GM12801 (cell line): ENCODE measurements around the gene PPM1M.

ENCODE experiments used
- CTCF ChIP-seq: IDR thresholded peaks from one replicate; pipeline ENCODE4 v1.5.1; 2011; ENCODE audit warnings: control low read depth; ENCODE audit not compliant: insufficient read length; ENCODE audit errors: extremely low read depth

PPM1M gene

DNA sequence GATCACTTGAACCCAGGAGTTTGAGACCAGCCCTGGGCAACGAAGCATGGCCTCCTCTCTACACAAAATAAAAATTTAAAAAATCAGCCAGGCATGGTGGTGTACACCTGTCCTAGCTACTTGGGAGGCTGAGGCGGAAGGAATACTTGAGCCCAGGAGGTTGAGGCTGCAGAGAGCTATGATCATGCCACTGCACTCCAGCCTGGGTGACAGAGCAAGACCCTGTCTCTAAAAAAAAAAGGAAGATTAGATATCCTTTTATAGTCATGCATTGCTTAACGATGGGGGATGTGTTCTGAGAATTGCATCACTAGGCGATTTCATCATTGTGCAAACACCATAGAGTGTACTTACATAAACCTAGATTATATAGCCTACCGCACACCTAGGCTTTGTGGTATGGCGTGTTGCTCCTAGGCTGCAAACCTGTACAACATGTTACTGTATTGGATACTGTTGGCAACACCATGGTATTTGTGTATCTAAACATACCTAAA is 35.0 kb upstream of the PPM1M start:
- TF ChIP-seq CTCF: no peak

DNA sequence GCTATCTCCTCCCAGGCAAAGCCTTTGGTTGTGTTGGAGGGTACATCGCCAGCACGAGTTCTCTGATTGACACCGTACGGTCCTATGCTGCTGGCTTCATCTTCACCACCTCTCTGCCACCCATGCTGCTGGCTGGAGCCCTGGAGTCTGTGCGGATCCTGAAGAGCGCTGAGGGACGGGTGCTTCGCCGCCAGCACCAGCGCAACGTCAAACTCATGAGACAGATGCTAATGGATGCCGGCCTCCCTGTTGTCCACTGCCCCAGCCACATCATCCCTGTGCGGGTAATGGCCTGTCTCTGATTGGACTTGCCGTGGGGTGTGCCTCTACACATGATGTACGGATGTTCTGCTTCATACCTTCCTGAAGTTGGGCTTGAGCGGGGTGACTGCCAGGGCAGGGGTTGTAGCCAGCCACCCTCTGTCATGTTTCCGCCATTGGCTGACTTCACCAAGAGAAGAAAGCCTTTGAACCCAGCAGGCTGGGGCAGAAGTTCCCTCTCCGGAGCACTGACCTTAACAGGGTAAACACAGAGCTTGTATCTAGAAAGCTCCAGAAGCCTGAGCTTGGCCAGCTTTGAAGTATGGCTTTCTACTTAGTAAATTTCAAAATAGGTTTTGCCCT is 34.2 kb upstream of the PPM1M start:
- TF ChIP-seq CTCF: no peak

DNA sequence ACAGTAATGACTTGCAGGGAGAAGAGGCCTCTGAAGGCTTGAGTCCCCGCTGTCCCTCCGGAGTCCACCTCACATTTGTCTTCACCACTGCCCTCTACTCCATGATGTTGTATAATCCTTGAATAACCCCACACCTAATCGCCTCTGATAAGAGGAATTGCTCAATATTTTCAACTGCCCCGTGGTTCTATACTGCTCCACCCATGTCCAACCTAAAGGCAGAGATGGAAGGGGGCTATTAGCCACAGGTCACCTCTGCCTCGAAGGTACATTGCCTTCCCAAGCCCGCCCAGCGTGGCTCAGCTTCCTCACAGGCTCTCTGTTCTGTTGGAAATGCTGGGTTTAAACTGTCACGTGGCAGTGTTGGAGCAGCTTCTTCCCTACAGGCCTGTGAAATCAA is 32.6 kb upstream of the PPM1M start:
- TF ChIP-seq CTCF: no peak

GRCh38 chr3:52213901-52214300 is 31.7 kb upstream of the PPM1M start:
- TF ChIP-seq CTCF: no peak

- no peak for TF ChIP-seq CTCF
Observed at GRCh38 chr3:52215351-52215750, 30.2 kb upstream of the PPM1M start.

- no peak for TF ChIP-seq CTCF
Observed at GRCh38 chr3:52216585-52217408, 28.8 kb upstream of the PPM1M start.

GRCh38 chr3:52217409-52217805 is 28.2 kb upstream of the PPM1M start:
- TF ChIP-seq CTCF: no peak
